LoVo (cell line): Measurements from ENCODE around the gene GFER.
"Not testable (repeated sequence)": the region's sequence is repeated elsewhere in the genome, so short reads cannot be mapped to it uniquely, and the experiment has no call there.

Source experiments
- DNase-seq: peaks from one replicate; pipeline ENCODE4 v3.0.0-alpha.2; 2016; ENCODE audit warnings: low spot score

Gene GFER

GRCh38 chr16:2005646-2006045 lies 21.7 kb downstream of the GFER start:
- DNase-seq, result no peak

GRCh38 chr16:2006317-2006716 lies 22.3 kb downstream of the GFER start:
- no peak for DNase-seq

GRCh38 chr16:2007081-2007836 lies 23.3 kb downstream of the GFER start:
- DNase-seq, result no peak

GRCh38 chr16:2008009-2008526 lies 24.1 kb downstream of the GFER start:
- DNase-seq, result peak; percentile 50

GRCh38 chr16:2008631-2009163 lies 24.7 kb downstream of the GFER start:
- no peak for DNase-seq

- no peak for DNase-seq
Observed at GRCh38 chr16:2009164-2009711, 25.2 kb downstream of the GFER start.

GRCh38 chr16:2009791-2010510 lies 26.0 kb downstream of the GFER start, which contains the start of gene ZNF598:
ZNF598 (minus strand) TSS chr16:2009821.
- DNase-seq, result peak; percentile 87

GRCh38 chr16:2011726-2012125 lies 27.7 kb downstream of the GFER start:
- not testable (repeated sequence) for DNase-seq

GRCh38 chr16:2013527-2013926 lies 29.5 kb downstream of the GFER start:
- no peak for DNase-seq

GRCh38 chr16:2015117-2015946 lies 31.3 kb downstream of the GFER start:
- peak; percentile 90 for DNase-seq

- DNase-seq, result no peak
Observed at GRCh38 chr16:2015947-2016208, 31.9 kb downstream of the GFER start.

- DNase-seq, result no peak
Observed at GRCh38 chr16:2016407-2016922, 32.5 kb downstream of the GFER start.

GRCh38 chr16:2019518-2019920 lies 35.5 kb downstream of the GFER start, which contains the start of gene NPW:
NPW (plus strand) TSS chr16:2019785.
- DNase-seq, result no peak

GRCh38 chr16:2019921-2020831 lies 36.2 kb downstream of the GFER start:
- DNase-seq, result no peak

GRCh38 chr16:2022723-2023091 lies 38.7 kb downstream of the GFER start:
- DNase-seq, result no peak

GRCh38 chr16:2023092-2024031 lies 39.4 kb downstream of the GFER start:
- peak; percentile 88 for DNase-seq

- DNase-seq, result no peak
Observed at GRCh38 chr16:2024032-2024420, 40.0 kb downstream of the GFER start.

GRCh38 chr16:2025251-2025650 lies 41.3 kb downstream of the GFER start:
- DNase-seq, result no peak

- no peak for DNase-seq
Observed at GRCh38 chr16:2025878-2026460, 42.0 kb downstream of the GFER start.
